ENCODE data around the gene RPL38. TPM values are rescaled to one million over a fixed set of nuclear protein-coding genes. Genes with fewer than 3 reads are reported as not detected.

Gene RPL38
- total RNA-seq, 2 donors from 2014 or later, result 531 to 611 TPM

DNA sequence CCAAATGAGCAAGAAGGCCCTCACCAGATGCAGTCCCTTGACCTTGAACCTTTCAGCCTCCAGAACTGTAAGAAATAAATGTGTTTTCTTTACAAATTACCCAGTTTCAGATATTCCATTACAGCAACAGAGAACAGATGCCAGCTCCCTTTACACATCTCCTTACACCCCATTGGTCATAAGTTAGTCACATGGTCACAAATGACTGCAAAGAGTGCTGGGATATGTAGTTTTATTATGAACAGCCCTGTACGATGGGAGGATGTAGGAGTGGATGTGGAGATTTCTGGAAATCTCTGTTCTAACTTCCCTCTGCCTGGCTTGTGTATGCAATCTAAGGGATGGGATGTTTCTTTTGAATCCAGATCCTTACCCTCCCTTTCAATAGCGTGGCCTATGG, 13.3 kb upstream of the RPL38 start:
- Histone ChIP-seq H3K4me1 (replicated peaks) (peaks cover 6% of the 10 kb centered on the region), H3K27me3 (replicated peaks; ENCODE audit: insufficient read depth) (no peaks in the 10 kb centered on the region), H3K4me3 (no peak overlapping the region), H3K27ac (no peak overlapping the region), H3K36me3 (no peaks in the 10 kb centered on the region), H3K9me3 (no peaks in the 10 kb centered on the region)
- no peak for DNase-seq (ENCODE audit: low spot score)
- 47% methylated on average over 2 of the region's 2 CpGs for WGBS
- intact Hi-C loops (cut with DNase I), result no loop called here
- TF ChIP-seq POLR2AphosphoS5 (IDR thresholded peaks at IDR 0.05), result no peak
- TF ChIP-seq POLR2A (IDR thresholded peaks at IDR 0.05), result no peak
- TF ChIP-seq, protein P1, sequence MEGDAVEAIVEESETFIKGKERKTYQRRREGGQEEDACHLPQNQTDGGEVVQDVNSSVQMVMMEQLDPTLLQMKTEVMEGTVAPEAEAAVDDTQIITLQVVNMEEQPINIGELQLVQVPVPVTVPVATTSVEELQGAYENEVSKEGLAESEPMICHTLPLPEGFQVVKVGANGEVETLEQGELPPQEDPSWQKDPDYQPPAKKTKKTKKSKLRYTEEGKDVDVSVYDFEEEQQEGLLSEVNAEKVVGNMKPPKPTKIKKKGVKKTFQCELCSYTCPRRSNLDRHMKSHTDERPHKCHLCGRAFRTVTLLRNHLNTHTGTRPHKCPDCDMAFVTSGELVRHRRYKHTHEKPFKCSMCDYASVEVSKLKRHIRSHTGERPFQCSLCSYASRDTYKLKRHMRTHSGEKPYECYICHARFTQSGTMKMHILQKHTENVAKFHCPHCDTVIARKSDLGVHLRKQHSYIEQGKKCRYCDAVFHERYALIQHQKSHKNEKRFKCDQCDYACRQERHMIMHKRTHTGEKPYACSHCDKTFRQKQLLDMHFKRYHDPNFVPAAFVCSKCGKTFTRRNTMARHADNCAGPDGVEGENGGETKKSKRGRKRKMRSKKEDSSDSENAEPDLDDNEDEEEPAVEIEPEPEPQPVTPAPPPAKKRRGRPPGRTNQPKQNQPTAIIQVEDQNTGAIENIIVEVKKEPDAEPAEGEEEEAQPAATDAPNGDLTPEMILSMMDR (IDR thresholded peaks at IDR 0.05), result no peak

DNA sequence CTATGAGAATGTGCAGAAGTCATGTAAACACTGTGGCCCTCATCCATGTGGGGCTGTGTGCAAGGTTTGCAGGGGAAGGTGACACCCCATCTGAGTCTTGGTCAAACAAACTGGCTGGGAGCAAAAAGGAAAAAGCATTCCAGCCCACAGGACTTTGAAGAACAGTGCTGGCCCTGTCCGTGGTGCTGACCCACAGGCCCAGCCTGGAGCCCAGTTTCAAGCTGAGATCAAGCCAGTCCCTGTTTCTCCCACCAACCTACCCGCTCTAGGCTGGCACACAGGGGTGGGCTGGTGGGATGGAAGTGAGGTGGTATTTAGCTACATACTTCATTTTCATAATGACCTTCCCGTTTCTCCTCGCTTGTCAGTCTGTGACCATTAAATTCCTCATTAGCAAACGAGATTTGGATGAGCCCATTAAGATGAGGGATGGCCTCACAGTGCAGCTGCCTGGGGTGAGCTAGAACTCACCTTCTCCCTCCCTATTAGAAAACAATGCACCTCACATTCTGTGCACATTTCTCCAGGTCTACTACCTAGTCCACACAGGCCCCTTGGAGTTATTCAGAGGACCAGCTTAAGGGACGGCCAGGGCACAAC, 12.6 kb upstream of the RPL38 start:
- intact Hi-C loops (cut with DNase I), result no loop called here
- Histone ChIP-seq H3K27ac (no peak overlapping the region), H3K4me1 (replicated peaks) (peaks cover 6% of the 10 kb centered on the region), H3K36me3 (no peaks in the 10 kb centered on the region), H3K9me3 (no peaks in the 10 kb centered on the region), H3K4me3 (no peak overlapping the region), H3K27me3 (replicated peaks; ENCODE audit: insufficient read depth) (no peaks in the 10 kb centered on the region)
- DNase-seq (ENCODE audit: low spot score), result no peak
- WGBS, result 36% methylated on average over 6 of the region's 6 CpGs
- TF ChIP-seq, protein P1 (IDR thresholded peaks at IDR 0.05), result no peak
- TF ChIP-seq POLR2A (IDR thresholded peaks at IDR 0.05) (no peak), POLR2AphosphoS5 (IDR thresholded peaks at IDR 0.05) (no peak)

DNA sequence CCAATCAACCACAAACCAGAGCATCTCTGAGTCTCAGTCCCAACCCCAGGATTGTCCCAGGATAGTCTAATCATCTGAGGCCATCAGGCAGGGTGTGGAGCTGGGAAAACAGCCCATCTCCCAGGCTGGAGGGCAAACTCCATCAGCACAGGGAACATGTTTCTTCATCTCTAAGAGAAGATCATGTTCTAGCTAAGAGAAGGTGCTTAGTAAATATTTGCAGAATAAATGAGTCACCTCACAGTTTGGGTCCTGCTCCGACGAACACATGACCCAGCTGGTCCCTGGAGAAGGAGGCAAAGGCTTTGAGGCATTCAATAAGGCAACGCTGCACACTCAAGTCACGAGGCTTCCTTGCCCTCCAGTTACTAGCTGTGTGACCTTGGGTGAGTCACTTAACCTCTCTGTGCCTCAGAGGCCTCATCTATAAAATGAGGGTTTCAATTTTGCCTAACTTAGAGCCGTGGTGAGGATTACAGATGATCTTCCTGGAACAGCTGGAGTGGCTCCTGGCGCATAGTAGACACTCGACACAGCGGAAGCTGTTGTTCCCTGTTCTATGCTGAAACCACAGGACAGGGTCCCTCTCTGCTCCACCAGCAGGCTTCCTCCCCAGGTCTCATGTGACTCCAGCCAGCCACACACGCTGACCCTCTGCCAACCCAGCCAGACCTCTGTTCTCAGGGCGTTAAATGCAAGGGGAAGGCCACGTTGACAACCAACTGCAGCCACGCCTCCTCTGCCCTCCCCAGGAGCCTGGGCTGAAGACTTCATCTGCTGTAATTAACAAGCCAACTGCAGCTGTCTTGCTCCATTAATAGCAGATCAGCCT, 10.3 kb upstream of the RPL38 start:
- Histone ChIP-seq H3K9me3 (no peaks in the 10 kb centered on the region), H3K4me3 (no peak overlapping the region), H3K36me3 (no peaks in the 10 kb centered on the region), H3K27ac (peak overlapping the region in 1 of 2 donors; percentile 28), H3K4me1 (replicated peaks) (peaks cover 6% of the 10 kb centered on the region), H3K27me3 (replicated peaks; ENCODE audit: insufficient read depth) (no peaks in the 10 kb centered on the region)
- intact Hi-C loops (cut with DNase I), result no loop called here
- WGBS, result 33% methylated on average over 12 of the region's 12 CpGs
- peak; percentile 57 for DNase-seq (ENCODE audit: low spot score)
- TF ChIP-seq POLR2AphosphoS5 (IDR thresholded peaks at IDR 0.05) (peak; percentile 87), POLR2A (IDR thresholded peaks at IDR 0.05) (no peak)
- TF ChIP-seq, protein P1 (IDR thresholded peaks at IDR 0.05), result no peak

DNA sequence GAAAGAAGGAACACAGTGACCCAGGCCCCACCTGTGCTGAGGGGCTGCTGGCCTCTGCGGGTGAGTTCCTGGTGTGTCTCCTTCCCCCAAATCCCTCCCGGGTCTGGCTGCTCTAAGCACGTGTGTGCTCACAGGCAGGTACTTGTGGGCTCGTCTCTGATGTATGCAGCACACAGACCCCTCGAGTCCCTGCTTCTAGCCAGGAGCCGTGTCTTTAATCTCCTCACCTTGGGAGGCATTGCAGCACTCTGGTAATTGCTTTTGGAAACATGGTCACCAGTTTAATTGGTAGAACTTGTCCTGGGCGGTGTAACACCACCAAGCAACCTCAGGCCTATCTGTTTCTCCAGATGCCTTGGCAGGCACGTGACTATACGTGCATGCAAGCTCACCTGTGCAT, 8.8 kb upstream of the RPL38 start:
- intact Hi-C loops (cut with DNase I), result no loop called here
- no peak overlapping the region for H3K4me3 ChIP-seq
- no peaks in the 10 kb centered on the region for H3K9me3 ChIP-seq
- no peak overlapping the region for H3K27ac ChIP-seq
- H3K36me3 ChIP-seq, result no peaks in the 10 kb centered on the region
- TF ChIP-seq, protein P1 (IDR thresholded peaks at IDR 0.05), result no peak
- TF ChIP-seq POLR2A (IDR thresholded peaks at IDR 0.05) (no peak), POLR2AphosphoS5 (IDR thresholded peaks at IDR 0.05) (no peak)
- no peaks in the 10 kb centered on the region for H3K27me3 ChIP-seq (replicated peaks; ENCODE audit: insufficient read depth)
- 80% methylated on average over 9 of the region's 9 CpGs for WGBS
- DNase-seq (ENCODE audit: low spot score), result no peak
- peaks cover 6% of the 10 kb centered on the region for H3K4me1 ChIP-seq (replicated peaks)

Measured in prostate gland (tissue), 2 donors.